GM18505 (cell line): Measurements from ENCODE around the gene TBC1D2B.
"Not testable (repeated sequence)": the region's sequence is repeated elsewhere in the genome, so short reads cannot be mapped to it uniquely, and the experiment has no call there.

Experiments used
- ATAC-seq: cut with Tn5 transposase; IDR thresholded peaks from one replicate; pipeline ENCODE4 v1.9.1; 2021; ENCODE audit not compliant: unreplicated experiment
- POLR2A ChIP-seq: IDR thresholded peaks from 4 replicates; pipeline ENCODE4 v1.6.1; 2011; ENCODE audit warnings: borderline replicate concordance; ENCODE audit not compliant: insufficient read depth, insufficient read length; ENCODE audit errors: extremely low read depth

Gene TBC1D2B

GRCh38 chr15:77988347-77989295 is 88.9 kb downstream of the TBC1D2B start:
- TF ChIP-seq POLR2A: no peak
- ATAC-seq: no peak

GRCh38 chr15:77987765-77988136 is 89.8 kb downstream of the TBC1D2B start:
- not testable (repeated sequence) for ATAC-seq

- no peak for ATAC-seq
Observed at GRCh38 chr15:77986891-77987764, 90.4 kb downstream of the TBC1D2B start.

GRCh38 chr15:77985931-77986480 is 91.5 kb downstream of the TBC1D2B start:
- no peak for TF ChIP-seq POLR2A
- no peak for ATAC-seq

More at GRCh38 chr15:77986891-77987764, 90.4 kb downstream of the TBC1D2B start:
- TF ChIP-seq POLR2A: no peak

GRCh38 chr15:77985031-77985930 is 92.2 kb downstream of the TBC1D2B start:
- no peak for ATAC-seq
- TF ChIP-seq POLR2A: no peak

GRCh38 chr15:77984446-77984861 is 93.1 kb downstream of the TBC1D2B start:
- ATAC-seq: no peak
- TF ChIP-seq POLR2A: no peak

GRCh38 chr15:77983708-77984445 is 93.6 kb downstream of the TBC1D2B start:
- TF ChIP-seq POLR2A: no peak
- no peak for ATAC-seq

- no peak for TF ChIP-seq POLR2A
- ATAC-seq: no peak
Observed at GRCh38 chr15:77983091-77983707, 94.3 kb downstream of the TBC1D2B start.

GRCh38 chr15:77982127-77982490 is 95.4 kb downstream of the TBC1D2B start:
- ATAC-seq: no peak
- no peak for TF ChIP-seq POLR2A

GRCh38 chr15:77981281-77982126 is 96.0 kb downstream of the TBC1D2B start:
- TF ChIP-seq POLR2A: no peak
- no peak for ATAC-seq

GRCh38 chr15:77980674-77981073 is 96.8 kb downstream of the TBC1D2B start:
- not testable (repeated sequence) for ATAC-seq
